Tibial nerve (tissue), 4 donors: ENCODE measurements around the gene NKAIN4. TPM values are rescaled to one million over a fixed set of nuclear protein-coding genes. Genes with fewer than 3 reads are reported as not detected.

Experiments used
- DNase-seq, 2 donors: peaks; one replicate each; pipeline ENCODE4 v3.0.0-alpha.2; 2019; ENCODE audit warnings: low spot score in 2 of 2
- H3K27ac ChIP-seq, 4 donors: fragments of 200-600 bp; sonication (generic) in 3 of 4; one replicate each; pipeline ENCODE4 v1.5.1; 2017 to 2019; ENCODE audit warnings: mild to moderate bottlenecking in 1 of 4
- H3K27me3 ChIP-seq, 2 donors: fragments of 200-600 bp; sonication (generic) in 1 of 2; one replicate each; pipeline versions ENCODE4 v1.5.1 to v1.6.0; 2017 to 2019
- H3K36me3 ChIP-seq, 3 donors: fragments of 200-600 bp; sonication (generic); one replicate each; pipeline ENCODE4 v1.5.1; 2018 to 2019
- H3K4me1 ChIP-seq, 4 donors: fragments of 200-600 bp; sonication (generic) in 3 of 4; one replicate each; pipeline ENCODE4 v1.5.1; 2017 to 2019
- H3K4me3 ChIP-seq, 4 donors: fragments of 200-600 bp; sonication (generic) in 3 of 4; one replicate each; pipeline ENCODE4 v1.5.1; 2017 to 2019; ENCODE audit warnings: mild to moderate bottlenecking in 1 of 4, moderate library complexity in 1 of 4
- H3K9me3 ChIP-seq, 4 donors: fragments of 200-600 bp; sonication (generic) in 3 of 4; one replicate each; pipeline ENCODE4 v1.5.1; 2017 to 2019
- CTCF ChIP-seq, 5 experiments: fragments of 200-600 bp in 3 of 5; fragments of 450-650 bp in 2 of 5; sonication (generic) in 3 of 5; IDR thresholded peaks; one replicate each; pipeline ENCODE4 v1.5.1; 2016 to 2019; ENCODE audit warnings: antibody characterized with exemption in 5 of 5, mild to moderate bottlenecking in 3 of 5, moderate library complexity in 2 of 5
- EP300 ChIP-seq, 2 donors: sonication (generic); formaldehyde crosslinking; IDR thresholded peaks; one replicate each; pipeline ENCODE4 v1.6.1; 2017; ENCODE audit warnings: antibody characterized with exemption in 2 of 2, mild to moderate bottlenecking in 1 of 2
- POLR2A ChIP-seq, 2 donors: fragments of 450-650 bp; IDR thresholded peaks; one replicate each; pipeline ENCODE4 v1.6.1; 2017; ENCODE audit warnings: antibody characterized with exemption in 2 of 2, mild to moderate bottlenecking in 2 of 2, moderate library complexity in 2 of 2
- WGBS, 2 donors: methylation state at CpG; one replicate each; pipeline ENCODE4 v1.1.5; 2018; 5-methylcytosine and 5-hydroxymethylcytosine counted together
- total RNA-seq, 4 donors: library from RNA; depleted of rRNA; stranded (reverse); fragments of >200 nt; gene quantifications; one replicate each; pipeline ENCODE4 v1.1.0, GENCODE V29; 2016

The NKAIN4 gene
- total RNA-seq, 4 donors from 2014 or later: 1.2 to 7.2 (median 3.1) TPM

GRCh38 chr20:63295422-63295821, 41.2 kb upstream of the NKAIN4 start:
- Histone ChIP-seq H3K36me3 (no peaks in the 10 kb centered on the region), H3K4me1 (peaks cover 0 to 26% (median 0%) of the 10 kb centered on the region in 4 donors), H3K9me3 (peaks cover 0 to 2% (median 0%) of the 10 kb centered on the region in 4 donors), H3K27me3 (peaks cover 0 to 72% of the 10 kb centered on the region in 2 donors), H3K27ac (no peak overlapping the region), H3K4me3 (no peak overlapping the region)
- 32 to 41% methylated on average over 17 of the region's 17 CpGs for WGBS, 2 donors
- no peak for TF ChIP-seq EP300 (IDR thresholded peaks at IDR 0.05)
- no peak for TF ChIP-seq CTCF (IDR thresholded peaks at IDR 0.05)
- no peak for TF ChIP-seq POLR2A (IDR thresholded peaks at IDR 0.05)
- no peak for DNase-seq

GRCh38 chr20:63295018-63295417, 40.8 kb upstream of the NKAIN4 start:
- Histone ChIP-seq H3K9me3 (no peaks in the 10 kb centered on the region), H3K27me3 (peaks cover 0 to 70% of the 10 kb centered on the region in 2 donors), H3K27ac (no peak overlapping the region), H3K4me1 (peaks cover 0 to 29% (median 0%) of the 10 kb centered on the region in 4 donors), H3K4me3 (no peak overlapping the region), H3K36me3 (peaks cover 0 to under 1% (median 0%) of the 10 kb centered on the region in 3 donors)
- 23 to 32% methylated on average over 14 to 17 of the region's 19 CpGs for WGBS, 2 donors
- TF ChIP-seq EP300 (IDR thresholded peaks at IDR 0.05): no peak
- no peak for TF ChIP-seq CTCF (IDR thresholded peaks at IDR 0.05)
- no peak for TF ChIP-seq POLR2A (IDR thresholded peaks at IDR 0.05)
- DNase-seq: no peak

- Histone ChIP-seq H3K4me3 (no peak overlapping the region), H3K9me3 (no peaks in the 10 kb centered on the region), H3K27me3 (peaks cover 0 to 65% of the 10 kb centered on the region in 2 donors), H3K4me1 (peaks cover 0 to 29% (median 0%) of the 10 kb centered on the region in 4 donors), H3K36me3 (peaks cover 0 to 6% (median 0%) of the 10 kb centered on the region in 3 donors), H3K27ac (no peak overlapping the region)
- no peak for DNase-seq
- 72% methylated on average over 8 to 12 of the region's 12 CpGs for WGBS, 2 donors
- TF ChIP-seq POLR2A (IDR thresholded peaks at IDR 0.05): no peak
Observed at GRCh38 chr20:63294536-63294900, 40.3 kb upstream of the NKAIN4 start.

GRCh38 chr20:63293871-63294535, 39.7 kb upstream of the NKAIN4 start:
- H3K36me3 ChIP-seq: peaks cover 0 to 11% (median 0%) of the 10 kb centered on the region in 3 donors
- H3K4me3 ChIP-seq: no peak overlapping the region
- DNase-seq: no peak
- peaks cover 0 to 29% (median 0%) of the 10 kb centered on the region in 4 donors for H3K4me1 ChIP-seq
- H3K9me3 ChIP-seq: no peaks in the 10 kb centered on the region
- TF ChIP-seq CTCF (IDR thresholded peaks at IDR 0.05) (no peak), EP300 (IDR thresholded peaks at IDR 0.05) (no peak), POLR2A (IDR thresholded peaks at IDR 0.05) (no peak)
- no peak overlapping the region for H3K27ac ChIP-seq
- H3K27me3 ChIP-seq: peaks cover 0 to 59% of the 10 kb centered on the region in 2 donors
- 50 to 80% methylated on average over 4 to 18 of the region's 22 CpGs for WGBS, 2 donors

- H3K4me3 ChIP-seq: no peak overlapping the region
- H3K4me1 ChIP-seq: peaks cover 0 to 29% (median 0%) of the 10 kb centered on the region in 4 donors
- 44 to 52% methylated on average over 4 of the region's 11 CpGs for WGBS, 2 donors
- H3K27me3 ChIP-seq: peaks cover 0 to 54% of the 10 kb centered on the region in 2 donors
- H3K36me3 ChIP-seq: peaks cover 0 to 16% (median 0%) of the 10 kb centered on the region in 3 donors
- no peak overlapping the region for H3K27ac ChIP-seq
- no peak for TF ChIP-seq CTCF (IDR thresholded peaks at IDR 0.05)
- TF ChIP-seq POLR2A (IDR thresholded peaks at IDR 0.05): no peak
- TF ChIP-seq EP300 (IDR thresholded peaks at IDR 0.05): no peak
- DNase-seq: no peak
- no peaks in the 10 kb centered on the region for H3K9me3 ChIP-seq
Observed at GRCh38 chr20:63293456-63293855, 39.2 kb upstream of the NKAIN4 start.
